Fibroblast of skin of left quadriceps (primary cell): Measurements from ENCODE around the gene SH3RF2.
"Not testable (repeated sequence)": the region's sequence is repeated elsewhere in the genome, so short reads cannot be mapped to it uniquely, and the experiment has no call there.

Experiments
- DNase-seq, 2 experiments: peaks; one replicate each; pipeline ENCODE4 v3.0.0-alpha.2; 2013; ENCODE audit warnings: low read depth in 2 of 2

Gene SH3RF2

GRCh38 chr5:145948047-145948446, 11.7 kb downstream of the SH3RF2 start:
- no peak for DNase-seq

- DNase-seq, result no peak
Observed at GRCh38 chr5:145948921-145949320, 12.5 kb downstream of the SH3RF2 start.

GRCh38 chr5:145949474-145949873, 13.1 kb downstream of the SH3RF2 start:
- no peak for DNase-seq

GRCh38 chr5:145951071-145951470, 14.7 kb downstream of the SH3RF2 start:
- no peak for DNase-seq

GRCh38 chr5:145953202-145953601, 16.8 kb downstream of the SH3RF2 start:
- DNase-seq, result no peak

GRCh38 chr5:145954140-145954539, 17.8 kb downstream of the SH3RF2 start:
- DNase-seq, result not testable (repeated sequence)

GRCh38 chr5:145957388-145957787, 21.0 kb downstream of the SH3RF2 start:
- no peak for DNase-seq

- no peak for DNase-seq
Observed at GRCh38 chr5:145958436-145958835, 22.1 kb downstream of the SH3RF2 start.

- no peak for DNase-seq
Observed at GRCh38 chr5:145960166-145960565, 23.8 kb downstream of the SH3RF2 start.

- DNase-seq, result no peak
Observed at GRCh38 chr5:145960848-145961600, 24.6 kb downstream of the SH3RF2 start.

- DNase-seq, result no peak
Observed at GRCh38 chr5:145962001-145962400, 25.6 kb downstream of the SH3RF2 start.

GRCh38 chr5:145964008-145964407, 27.6 kb downstream of the SH3RF2 start:
- not testable (repeated sequence) for DNase-seq

GRCh38 chr5:145965804-145966203, 29.4 kb downstream of the SH3RF2 start:
- no peak for DNase-seq

GRCh38 chr5:145967296-145967695, 30.9 kb downstream of the SH3RF2 start:
- no peak for DNase-seq

GRCh38 chr5:145968970-145969713, 32.8 kb downstream of the SH3RF2 start:
- DNase-seq, result no peak

- DNase-seq, result no peak
Observed at GRCh38 chr5:145969714-145970092, 33.3 kb downstream of the SH3RF2 start.

GRCh38 chr5:145971108-145971507, 34.7 kb downstream of the SH3RF2 start:
- DNase-seq, result no peak

- DNase-seq, result no peak
Observed at GRCh38 chr5:145971701-145972100, 35.3 kb downstream of the SH3RF2 start.

- no peak for DNase-seq
Observed at GRCh38 chr5:145975001-145975360, 38.6 kb downstream of the SH3RF2 start.

- DNase-seq, result peak; percentile 32 to 43
Observed at GRCh38 chr5:145975361-145976066, 39.1 kb downstream of the SH3RF2 start.

GRCh38 chr5:145976431-145977155, 40.2 kb downstream of the SH3RF2 start:
- DNase-seq, result no peak

GRCh38 chr5:145978171-145978570, 41.8 kb downstream of the SH3RF2 start:
- no peak for DNase-seq
